NB4 (cell line): ENCODE measurements around the gene HOXC6.

Experiments used
- DNase-seq: peaks from one replicate; pipeline ENCODE4 v3.0.0; 2010; ENCODE audit warnings: low read depth
- H3K4me3 ChIP-seq: one replicate; pipeline ENCODE4 v1.5.1; 2011; ENCODE audit warnings: mild to moderate bottlenecking, low read depth, low read length, moderate library complexity
- MYC ChIP-seq: IDR thresholded peaks from 2 replicates; pipeline ENCODE4 v1.6.1; 2011; ENCODE audit warnings: low read depth, low read length
- POLR2A ChIP-seq: IDR thresholded peaks from 2 replicates; pipeline ENCODE4 v1.6.1; 2011; ENCODE audit warnings: mild to moderate bottlenecking; ENCODE audit not compliant: insufficient read length; ENCODE audit errors: extremely low read depth
- TF ChIP-seq, protein P1 (sequence below): IDR thresholded peaks from one replicate; pipeline ENCODE4 v1.5.1; 2012; ENCODE audit warnings: low read depth, low read length
- TF ChIP-seq, protein P2 (sequence below): IDR thresholded peaks from 2 replicates; pipeline ENCODE4 v1.6.1; 2011; ENCODE audit warnings: low read depth, low read length

The HOXC6 gene

DNA sequence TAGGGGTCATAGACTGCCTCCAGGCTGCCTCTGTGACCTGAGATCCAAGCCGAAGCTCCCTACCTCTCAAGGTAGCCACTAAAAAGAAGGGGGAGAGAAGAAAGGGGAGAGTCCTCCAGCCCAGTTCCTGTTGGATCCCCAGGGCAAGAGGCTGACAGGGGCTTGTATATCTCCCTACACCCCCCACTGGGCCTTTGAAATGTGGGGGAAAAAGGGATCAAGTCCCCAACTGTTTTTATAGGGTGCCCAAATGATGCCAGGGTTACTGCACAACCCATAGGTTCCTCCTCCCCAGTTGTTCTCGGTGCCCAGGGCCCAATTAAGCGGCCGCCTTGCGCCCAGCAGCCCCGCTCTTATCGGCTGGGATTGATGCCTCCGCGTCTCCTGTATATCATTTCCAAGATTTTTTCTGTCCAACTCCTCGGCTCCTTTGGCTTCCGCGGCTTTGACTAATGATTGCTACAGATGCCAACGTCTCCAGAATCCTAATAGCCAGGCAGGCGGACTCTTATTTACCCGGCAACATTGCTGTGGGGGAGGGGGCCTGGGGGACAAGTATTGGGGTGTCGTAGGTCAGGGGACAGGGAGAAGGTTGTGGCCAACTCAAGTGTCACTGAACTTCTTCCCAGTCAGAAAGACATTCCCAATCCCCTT, 17.8 kb downstream of the HOXC6 start:
- H3K4me3 ChIP-seq, result no peak overlapping the region
- no peak for DNase-seq
- TF ChIP-seq, protein P1, sequence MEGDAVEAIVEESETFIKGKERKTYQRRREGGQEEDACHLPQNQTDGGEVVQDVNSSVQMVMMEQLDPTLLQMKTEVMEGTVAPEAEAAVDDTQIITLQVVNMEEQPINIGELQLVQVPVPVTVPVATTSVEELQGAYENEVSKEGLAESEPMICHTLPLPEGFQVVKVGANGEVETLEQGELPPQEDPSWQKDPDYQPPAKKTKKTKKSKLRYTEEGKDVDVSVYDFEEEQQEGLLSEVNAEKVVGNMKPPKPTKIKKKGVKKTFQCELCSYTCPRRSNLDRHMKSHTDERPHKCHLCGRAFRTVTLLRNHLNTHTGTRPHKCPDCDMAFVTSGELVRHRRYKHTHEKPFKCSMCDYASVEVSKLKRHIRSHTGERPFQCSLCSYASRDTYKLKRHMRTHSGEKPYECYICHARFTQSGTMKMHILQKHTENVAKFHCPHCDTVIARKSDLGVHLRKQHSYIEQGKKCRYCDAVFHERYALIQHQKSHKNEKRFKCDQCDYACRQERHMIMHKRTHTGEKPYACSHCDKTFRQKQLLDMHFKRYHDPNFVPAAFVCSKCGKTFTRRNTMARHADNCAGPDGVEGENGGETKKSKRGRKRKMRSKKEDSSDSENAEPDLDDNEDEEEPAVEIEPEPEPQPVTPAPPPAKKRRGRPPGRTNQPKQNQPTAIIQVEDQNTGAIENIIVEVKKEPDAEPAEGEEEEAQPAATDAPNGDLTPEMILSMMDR, result no peak
- TF ChIP-seq POLR2A (no peak), MYC (no peak)
- TF ChIP-seq, protein P2, sequence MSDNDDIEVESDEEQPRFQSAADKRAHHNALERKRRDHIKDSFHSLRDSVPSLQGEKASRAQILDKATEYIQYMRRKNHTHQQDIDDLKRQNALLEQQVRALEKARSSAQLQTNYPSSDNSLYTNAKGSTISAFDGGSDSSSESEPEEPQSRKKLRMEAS, result no peak

DNA sequence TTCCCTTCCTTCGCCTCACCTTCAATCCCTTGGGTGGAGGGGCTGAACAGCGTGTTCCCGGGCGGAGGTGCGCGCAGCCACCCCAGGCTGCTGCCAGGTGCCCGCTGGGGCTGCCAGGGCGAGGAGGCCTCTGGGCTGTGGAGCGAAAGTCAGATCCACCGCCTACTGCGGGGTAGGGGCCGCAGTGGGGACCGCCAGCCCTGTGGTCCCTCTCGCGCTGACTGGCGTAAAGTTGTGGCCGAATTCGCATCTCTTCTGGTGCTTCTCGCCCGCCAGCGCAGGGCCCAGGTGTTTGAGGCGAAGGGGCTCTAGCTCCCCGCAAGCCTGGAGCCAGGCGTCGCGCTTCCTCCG, 18.5 kb downstream of the HOXC6 start:
- TF ChIP-seq POLR2A (no peak), MYC (no peak)
- TF ChIP-seq, protein P2, result no peak
- DNase-seq, result no peak
- H3K4me3 ChIP-seq, result no peak overlapping the region

DNA sequence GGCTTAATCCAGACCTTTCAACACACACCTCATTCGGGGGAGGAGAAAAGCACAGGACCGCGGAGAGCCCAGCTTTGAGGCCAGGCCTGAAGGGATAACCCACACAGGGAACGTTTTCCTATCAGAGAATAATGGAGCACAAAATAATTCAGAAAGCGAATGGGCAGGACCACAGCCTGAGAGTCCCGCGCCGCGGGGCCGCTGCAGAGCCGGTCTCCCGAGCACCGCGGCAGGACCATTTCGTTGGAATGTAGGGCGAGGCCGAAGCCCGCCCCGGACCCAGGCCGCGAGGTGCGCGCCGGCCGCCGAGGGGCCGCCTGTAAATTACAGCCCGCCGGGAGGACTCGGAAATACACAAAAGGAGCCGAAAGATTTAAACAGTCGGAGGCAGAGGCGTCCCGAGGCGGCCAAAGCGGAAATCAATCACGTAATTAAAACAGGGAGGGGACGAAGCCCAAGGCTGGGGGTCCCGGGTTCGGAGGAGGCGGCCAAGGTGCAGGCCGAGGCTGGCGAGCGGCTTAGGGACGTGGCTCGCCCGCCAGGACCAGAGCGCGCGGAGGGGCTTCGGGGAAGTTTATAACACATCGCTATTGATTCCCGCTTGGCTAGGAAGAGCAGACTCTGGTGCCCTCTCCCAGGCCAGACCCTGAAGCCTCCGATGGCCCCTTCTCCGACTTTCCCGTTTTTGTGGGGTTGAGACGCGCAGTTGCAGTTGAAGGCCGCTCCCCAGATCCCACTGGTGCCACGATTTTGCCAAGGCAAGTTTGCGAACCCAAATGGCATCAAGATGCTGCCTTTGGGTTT, 19.1 kb downstream of the HOXC6 start:
- TF ChIP-seq, protein P1, result no peak
- TF ChIP-seq, protein P2, result no peak
- TF ChIP-seq MYC (no peak), POLR2A (no peak)
- H3K4me3 ChIP-seq, result no peak overlapping the region
- no peak for DNase-seq

DNA sequence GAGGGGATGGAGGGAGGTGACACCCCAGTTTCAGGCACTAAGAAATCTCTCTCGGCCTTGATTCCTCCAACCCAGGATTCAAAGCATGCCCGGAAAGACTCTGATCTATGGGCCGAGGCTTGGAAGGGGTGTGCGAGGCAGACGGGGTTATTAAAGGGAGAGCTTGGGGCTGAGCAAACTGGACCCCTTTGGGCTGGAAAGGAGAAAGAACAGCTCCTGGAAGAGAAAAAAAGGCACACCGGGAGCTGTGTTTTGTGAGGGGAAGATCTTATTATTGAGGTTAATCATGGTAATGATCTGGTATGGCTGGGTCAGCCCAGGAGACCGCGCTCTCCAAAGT, 19.7 kb downstream of the HOXC6 start:
- DNase-seq, result no peak
- no peak for TF ChIP-seq MYC
- no peak for TF ChIP-seq POLR2A
- TF ChIP-seq, protein P2, result no peak
- TF ChIP-seq, protein P1, result no peak
- no peak overlapping the region for H3K4me3 ChIP-seq

DNA sequence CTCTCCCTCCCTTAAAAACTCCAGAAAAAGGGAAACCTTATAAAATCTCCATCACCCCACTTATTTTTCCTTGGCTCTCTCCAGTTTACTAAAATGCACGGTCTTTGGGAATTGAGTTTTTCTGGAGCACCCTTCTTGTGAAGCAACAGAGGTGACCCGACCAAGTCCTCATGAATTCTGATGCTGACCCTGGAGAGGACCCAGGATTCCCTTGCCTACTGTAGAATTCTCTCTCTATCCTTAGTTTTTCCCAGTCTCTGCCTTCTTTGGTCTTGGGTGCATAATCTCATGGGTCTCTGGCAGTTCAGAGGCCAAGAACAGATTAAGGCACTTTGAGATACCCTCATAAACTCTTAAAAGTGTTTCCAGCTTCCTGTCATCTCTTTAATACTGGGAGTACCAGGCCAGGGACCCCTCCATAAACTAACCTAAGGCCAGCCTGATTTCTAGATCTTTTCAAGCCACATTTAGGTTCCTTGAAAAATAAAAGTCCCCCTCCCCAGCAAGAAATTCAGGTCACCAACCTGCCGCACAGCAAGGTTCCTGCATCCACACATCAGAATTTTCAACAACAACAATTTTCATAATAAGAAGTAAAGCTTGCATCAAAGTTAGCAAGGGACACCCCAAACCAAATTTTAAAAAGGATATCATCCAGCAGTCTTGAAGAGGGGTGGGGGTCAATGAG, 20.3 kb downstream of the HOXC6 start:
- TF ChIP-seq POLR2A, result no peak
- TF ChIP-seq, protein P2, result no peak
- no peak for TF ChIP-seq MYC
- TF ChIP-seq, protein P1, result no peak

DNA sequence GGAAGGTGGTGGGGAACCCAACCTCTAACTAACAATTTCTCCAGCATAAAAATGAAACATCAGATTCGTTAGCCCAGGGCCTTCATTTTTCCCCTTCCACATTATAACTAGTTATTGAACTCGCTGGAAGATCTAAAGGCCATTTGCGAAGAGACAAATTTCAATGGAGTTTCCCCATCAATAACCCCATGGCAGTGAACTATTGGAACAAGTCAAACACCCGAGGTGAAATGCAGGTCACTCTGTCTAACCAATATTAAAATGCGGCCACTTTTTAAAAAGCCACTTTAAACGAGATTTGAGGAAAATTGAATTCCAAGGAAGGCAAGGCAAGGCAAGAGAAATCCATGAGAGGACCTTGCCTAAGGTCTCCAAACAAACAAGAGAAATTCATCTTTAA, 20.9 kb downstream of the HOXC6 start:
- DNase-seq, result no peak
- TF ChIP-seq, protein P1, result no peak
- TF ChIP-seq, protein P2, result no peak
- TF ChIP-seq POLR2A (no peak), MYC (no peak)

More for the DNA sequence above, 20.3 kb downstream of the HOXC6 start:
- H3K4me3 ChIP-seq, result no peak overlapping the region
- no peak for DNase-seq

More for the DNA sequence above, 20.9 kb downstream of the HOXC6 start:
- no peak overlapping the region for H3K4me3 ChIP-seq
